GM10248 (cell line): ENCODE measurements around the gene HTRA3.

Experiments used
- CTCF ChIA-PET: fragments of 300-600 bp; sonication (Branson Sonifier 250); formaldehyde crosslinking; extraction: SDS; loops from one replicate; lab custom pipeline; 2021; ENCODE audit warnings: antibody characterized with exemption; lab: Yijun Ruan, JAX
- POLR2A ChIA-PET: fragments of 350-650 bp; sonication (Branson Sonifier 250); formaldehyde crosslinking; extraction: SDS; loops from one replicate; lab custom pipeline; 2020; ENCODE audit warnings: antibody characterized with exemption; lab: Yijun Ruan, JAX
- DNase-seq: peaks from one replicate; pipeline ENCODE4 v3.0.0; 2012; ENCODE audit errors: extremely low spot score
- TF ChIP-seq, protein P1 (sequence below): IDR thresholded peaks from 2 replicates; pipeline ENCODE4 v1.5.1; 2012; ENCODE audit warnings: mild to moderate bottlenecking, low read depth; ENCODE audit errors: extremely low read depth, missing control alignments, control extremely low read depth

HTRA3 gene

DNA sequence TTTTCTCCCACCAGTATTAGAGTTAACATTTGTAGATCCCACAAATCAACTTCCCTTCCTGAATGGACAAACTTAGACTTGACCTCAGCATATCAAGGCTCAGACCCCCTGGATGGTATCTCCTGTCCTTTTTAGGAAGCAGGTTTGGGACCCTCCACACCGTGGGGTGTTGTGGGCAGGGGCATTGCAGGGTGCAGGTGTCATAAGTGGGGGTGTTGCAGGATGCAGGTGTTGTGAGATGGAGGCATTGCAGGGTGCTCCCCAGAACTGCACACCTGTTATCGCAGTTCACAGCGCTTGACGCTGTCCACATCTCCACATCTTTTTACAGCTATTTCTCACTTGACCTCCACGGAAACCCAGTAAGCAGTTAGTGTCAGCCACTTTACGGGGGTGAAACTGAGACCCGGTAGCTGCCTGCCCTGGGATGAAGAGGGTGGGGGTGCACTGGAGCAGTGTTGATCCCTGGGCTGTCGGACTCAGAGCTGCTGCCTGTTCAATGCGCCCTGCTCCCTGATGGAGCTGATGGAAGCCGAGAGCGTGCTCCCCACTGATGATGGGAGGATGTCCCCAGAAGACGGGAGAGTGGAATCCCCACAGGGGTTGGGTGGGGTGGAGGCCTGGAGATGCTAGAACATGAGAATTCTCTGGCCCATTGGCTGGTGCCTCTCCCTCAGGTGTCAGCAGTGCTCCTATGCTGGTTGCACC is 45.1 kb upstream of the HTRA3 start:
- POLR2A ChIA-PET, result no interaction called here
- CTCF ChIA-PET, result interaction anchor here (1.9 to 2.9 kb wide), 3 partner anchors 12 to 25 kb away, joined by 6 to 13 read pairs (median 10); partner anchors contain the start of gene SH3TC1
- DNase-seq, result no peak
- TF ChIP-seq, protein P1, sequence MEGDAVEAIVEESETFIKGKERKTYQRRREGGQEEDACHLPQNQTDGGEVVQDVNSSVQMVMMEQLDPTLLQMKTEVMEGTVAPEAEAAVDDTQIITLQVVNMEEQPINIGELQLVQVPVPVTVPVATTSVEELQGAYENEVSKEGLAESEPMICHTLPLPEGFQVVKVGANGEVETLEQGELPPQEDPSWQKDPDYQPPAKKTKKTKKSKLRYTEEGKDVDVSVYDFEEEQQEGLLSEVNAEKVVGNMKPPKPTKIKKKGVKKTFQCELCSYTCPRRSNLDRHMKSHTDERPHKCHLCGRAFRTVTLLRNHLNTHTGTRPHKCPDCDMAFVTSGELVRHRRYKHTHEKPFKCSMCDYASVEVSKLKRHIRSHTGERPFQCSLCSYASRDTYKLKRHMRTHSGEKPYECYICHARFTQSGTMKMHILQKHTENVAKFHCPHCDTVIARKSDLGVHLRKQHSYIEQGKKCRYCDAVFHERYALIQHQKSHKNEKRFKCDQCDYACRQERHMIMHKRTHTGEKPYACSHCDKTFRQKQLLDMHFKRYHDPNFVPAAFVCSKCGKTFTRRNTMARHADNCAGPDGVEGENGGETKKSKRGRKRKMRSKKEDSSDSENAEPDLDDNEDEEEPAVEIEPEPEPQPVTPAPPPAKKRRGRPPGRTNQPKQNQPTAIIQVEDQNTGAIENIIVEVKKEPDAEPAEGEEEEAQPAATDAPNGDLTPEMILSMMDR, result no peak

DNA sequence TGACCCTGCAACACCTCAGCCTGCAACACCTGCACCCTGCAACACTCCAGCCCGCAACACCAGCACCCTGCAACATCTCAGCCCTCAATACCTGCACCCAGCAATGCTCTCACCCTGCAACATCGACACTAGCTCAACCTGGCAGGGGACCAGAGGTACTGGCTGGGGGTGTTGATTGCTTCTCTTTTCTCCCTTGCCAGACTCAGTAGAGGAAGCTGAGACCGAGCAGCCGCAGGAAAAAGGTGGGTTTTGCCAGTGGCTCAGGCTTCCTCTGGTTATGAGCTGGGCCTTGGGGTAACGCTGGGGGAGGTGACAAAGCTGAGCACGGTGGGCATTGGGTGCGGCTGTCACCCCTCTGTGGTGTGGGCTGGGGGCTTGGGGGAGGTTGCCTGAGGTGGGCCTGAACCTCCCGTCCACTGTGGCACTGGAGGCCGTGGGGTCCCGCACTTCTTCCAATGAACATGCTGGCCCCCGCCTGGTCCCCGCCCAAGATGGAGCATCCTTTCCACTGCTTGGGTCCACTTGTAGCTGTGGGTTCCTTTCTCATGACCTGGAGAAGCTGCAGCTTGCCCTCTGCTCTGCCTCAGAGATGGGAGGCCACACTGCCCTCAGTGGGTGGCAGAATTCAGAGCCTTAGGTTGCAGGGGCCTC is 44.5 kb upstream of the HTRA3 start:
- DNase-seq, result no peak
- TF ChIP-seq, protein P1, result no peak
- ChIA-PET POLR2A (no interaction called here), CTCF (interaction anchor here (1.2 to 4.9 kb wide), 6 partner anchors 11 to 49 kb away, joined by 4 to 23 read pairs (median 10); partner anchors contain the start of gene SH3TC1)

DNA sequence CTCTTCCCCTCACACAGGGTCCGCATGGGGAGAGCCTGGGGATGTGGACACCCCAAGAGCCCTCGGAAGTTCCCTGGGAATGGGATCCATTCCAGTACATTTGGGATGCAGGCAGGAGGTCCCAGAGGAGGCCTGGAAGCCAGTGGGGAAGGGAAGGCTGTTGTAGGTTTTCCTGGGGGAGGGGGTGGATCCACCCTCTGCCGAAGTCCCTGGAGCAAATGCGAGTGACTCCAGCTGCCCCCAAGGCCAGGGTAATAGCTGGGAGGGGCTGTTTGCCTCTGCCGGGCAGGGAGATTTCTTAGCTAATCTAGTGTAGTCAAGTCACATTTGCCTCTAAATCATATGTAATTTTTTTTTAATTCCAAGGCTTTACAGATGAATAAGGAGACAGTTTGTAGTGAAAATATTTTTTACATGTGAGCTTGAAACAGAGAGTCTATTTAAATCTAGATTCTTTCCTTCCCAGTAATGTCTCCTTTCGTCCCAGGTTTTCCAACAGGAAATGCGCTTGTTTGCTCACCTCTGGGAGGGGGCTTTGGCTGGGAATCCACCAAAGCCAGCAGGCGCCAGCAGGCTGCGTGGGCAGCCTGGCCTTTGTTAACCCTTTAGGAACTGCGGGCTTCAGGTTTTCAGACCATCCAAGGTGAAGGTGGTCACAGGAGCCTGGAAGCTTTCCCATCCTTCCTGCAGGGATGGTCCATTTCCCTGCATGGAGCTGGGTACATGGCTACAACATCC is 43.7 kb upstream of the HTRA3 start:
- ChIA-PET POLR2A (interaction anchor here (0.6 kb wide), 1 partner anchor 187 kb away, joined by 3 read pairs; no protein-coding TSS in a partner anchor), CTCF (interaction anchor here (1.2 to 4.9 kb wide), 7 partner anchors 10 to 175 kb away, joined by 3 to 23 read pairs (median 10); partner anchors contain the start of gene SH3TC1)

DNA sequence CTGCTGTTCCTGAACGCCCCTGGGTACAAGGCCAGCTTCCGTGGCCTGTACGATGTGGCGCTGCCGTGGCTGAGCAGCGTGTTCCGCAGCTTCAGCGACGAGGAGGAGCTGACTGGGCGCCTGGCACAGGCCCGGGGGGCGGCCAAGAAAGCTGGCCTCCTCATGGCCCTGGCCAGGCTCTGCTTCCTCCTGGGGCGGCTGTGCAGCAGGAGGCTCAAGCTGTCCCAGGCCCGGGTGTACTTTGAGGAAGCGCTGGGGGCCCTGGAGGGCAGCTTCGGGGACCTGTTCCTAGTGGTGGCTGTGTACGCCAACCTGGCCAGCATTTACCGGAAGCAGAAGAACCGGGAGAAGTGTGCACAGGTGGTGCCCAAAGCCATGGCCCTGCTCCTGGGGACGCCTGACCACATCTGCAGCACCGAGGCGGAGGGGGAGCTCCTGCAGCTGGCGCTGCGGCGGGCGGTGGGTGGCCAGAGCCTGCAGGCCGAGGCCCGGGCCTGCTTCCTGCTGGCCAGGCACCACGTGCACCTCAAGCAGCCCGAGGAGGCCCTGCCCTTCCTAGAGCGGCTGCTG is 42.3 kb upstream of the HTRA3 start:
- ChIA-PET POLR2A (no interaction called here), CTCF (interaction anchor here (1.2 to 6.4 kb wide), 7 partner anchors 9 to 189 kb away, joined by 3 to 54 read pairs (median 11); no protein-coding TSS in a partner anchor)
- DNase-seq, result no peak
- TF ChIP-seq, protein P1, result no peak

More for the DNA sequence above, 43.7 kb upstream of the HTRA3 start:
- TF ChIP-seq, protein P1, result no peak
- no peak for DNase-seq

DNA sequence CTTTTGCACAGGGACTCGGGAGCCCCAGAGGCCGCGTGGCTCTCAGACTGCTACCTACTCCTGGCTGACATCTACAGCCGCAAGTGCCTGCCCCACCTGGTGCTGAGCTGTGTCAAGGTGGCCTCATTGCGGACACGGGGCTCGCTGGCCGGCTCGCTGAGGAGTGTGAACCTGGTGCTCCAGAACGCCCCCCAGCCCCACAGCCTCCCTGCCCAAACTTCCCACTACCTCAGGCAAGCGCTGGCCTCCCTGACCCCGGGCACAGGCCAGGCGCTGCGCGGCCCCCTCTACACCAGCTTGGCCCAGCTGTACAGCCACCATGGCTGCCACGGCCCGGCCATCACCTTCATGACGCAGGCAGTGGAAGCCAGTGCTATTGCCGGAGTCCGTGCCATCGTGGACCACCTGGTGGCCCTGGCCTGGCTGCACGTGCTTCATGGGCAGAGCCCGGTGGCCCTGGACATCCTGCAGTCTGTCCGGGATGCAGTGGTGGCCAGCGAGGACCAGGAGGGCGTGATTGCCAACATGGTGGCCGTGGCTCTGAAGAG is 41.7 kb upstream of the HTRA3 start:
- TF ChIP-seq, protein P1, result no peak
- ChIA-PET CTCF (interaction anchor here (1.2 to 6.4 kb wide), 5 partner anchors 10 to 188 kb away, joined by 3 to 54 read pairs (median 5); no protein-coding TSS in a partner anchor), POLR2A (interaction anchor here (1.5 kb wide), 1 partner anchor 29 kb away, joined by 6 read pairs; the partner anchor contains the start of gene SH3TC1)
- no peak for DNase-seq
